Muscle of leg (tissue), 11 donors: ENCODE measurements around the gene WWOX. TPM values are rescaled to one million over a fixed set of nuclear protein-coding genes. Genes with fewer than 3 reads are reported as not detected.
"Not testable (repeated sequence)": the region's sequence is repeated elsewhere in the genome, so short reads cannot be mapped to it uniquely, and the experiment has no call there.

ENCODE experiments used
- DNase-seq: peaks from one replicate; pipeline ENCODE4 v3.0.0; 2013
- H3K27ac ChIP-seq: one replicate; pipeline ENCODE4 v1.5.1; 2013; ENCODE audit warnings: mild to moderate bottlenecking, low read length, control low read depth
- H3K27me3 ChIP-seq: one replicate; pipeline ENCODE4 v1.6.1; 2013; ENCODE audit warnings: low read length; ENCODE audit not compliant: control insufficient read depth, insufficient read depth
- H3K36me3 ChIP-seq: one replicate; pipeline ENCODE4 v1.6.1; 2013; ENCODE audit warnings: low read length; ENCODE audit not compliant: control insufficient read depth, insufficient read depth
- H3K4me1 ChIP-seq: one replicate; pipeline ENCODE4 v1.6.1; 2013; ENCODE audit warnings: low read length; ENCODE audit not compliant: control insufficient read depth, insufficient read depth
- H3K4me3 ChIP-seq: one replicate; pipeline ENCODE4 v1.5.1; 2013; ENCODE audit warnings: low read length, control low read depth
- H3K9me3 ChIP-seq: replicated peaks from 2 replicates; pipeline ENCODE4 v1.6.1; 2013; ENCODE audit warnings: low read depth, low read length; ENCODE audit not compliant: control insufficient read depth
- WGBS: methylation state at CpG from one replicate; pipeline ENCODE4 v1.1.5; 2013; ENCODE audit warnings: missing lambda C conversion rate; ENCODE audit not compliant: insufficient coverage; 5-methylcytosine and 5-hydroxymethylcytosine counted together
- polyA plus RNA-seq, 8 donors: library from polyadenylated mRNA; unstranded; fragments of 120-200 nt; gene quantifications; one replicate each; pipeline versions ENCODE4 v1.2.1 to v1.2.3, GENCODE V29; 2013; ENCODE audit warnings: inconsistent platforms in 1 of 8, low replicate concordance in 1 of 8; ENCODE audit not compliant: insufficient read length in 8 of 8, insufficient read depth in 1 of 8
- total RNA-seq: library from RNA; stranded (reverse); fragments of 120-200 nt; gene quantifications from one replicate; pipeline ENCODE4 v1.2.4, GENCODE V29; 2013

The WWOX gene
- total and polyA plus RNA-seq, 9 donors, result 8.1 to 15.8 (median 12.2) TPM

DNA sequence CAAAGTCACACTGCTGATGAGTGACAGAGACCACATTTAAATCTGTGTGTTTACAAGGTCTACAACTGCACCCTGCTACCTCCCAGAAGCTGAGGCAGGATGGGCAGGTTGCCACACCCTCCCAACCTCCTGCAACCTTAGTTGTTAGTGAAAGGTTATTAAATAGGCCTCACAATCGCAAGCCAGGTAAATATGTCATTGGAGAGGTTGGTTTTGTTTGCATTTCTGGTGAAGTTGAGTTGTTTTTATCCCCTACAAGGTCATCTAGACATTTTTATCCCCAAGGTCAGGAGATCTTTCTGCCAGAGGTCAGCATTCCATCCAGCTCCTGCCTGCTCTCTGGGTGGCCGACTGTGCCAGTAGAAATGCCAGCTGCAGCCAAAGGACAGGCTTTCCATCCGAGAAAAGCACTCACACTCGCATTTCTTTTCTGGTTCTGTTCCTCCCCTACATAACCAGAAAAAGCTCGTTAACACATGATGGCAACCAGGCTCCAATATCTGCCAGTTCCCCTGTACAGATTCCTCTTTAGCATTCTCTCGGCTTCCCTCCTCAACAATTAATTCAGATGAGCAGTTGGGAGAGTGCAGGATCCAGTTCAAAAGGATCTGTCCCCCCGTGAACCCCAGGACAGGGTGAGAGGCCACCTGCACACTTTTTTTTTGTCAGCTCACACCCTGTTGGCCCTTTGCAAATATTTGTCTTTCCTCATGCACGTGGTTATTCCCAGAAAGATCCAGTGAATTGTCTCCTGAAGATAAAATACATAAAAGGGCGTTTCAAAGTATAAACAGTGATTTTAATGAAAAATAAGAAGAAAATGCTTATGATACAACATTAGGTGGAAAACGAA lies 938.3 kb downstream of the WWOX start:
- Histone ChIP-seq H3K27me3 (no peaks in the 10 kb centered on the region), H3K36me3 (no peaks in the 10 kb centered on the region), H3K27ac (no peak overlapping the region), H3K4me3 (no peak overlapping the region), H3K4me1 (peaks cover 7% of the 10 kb centered on the region), H3K9me3 (peaks cover 4% of the 10 kb centered on the region)
- DNase-seq, result no peak
- WGBS, result 70% methylated on average over 3 of the region's 10 CpGs

DNA sequence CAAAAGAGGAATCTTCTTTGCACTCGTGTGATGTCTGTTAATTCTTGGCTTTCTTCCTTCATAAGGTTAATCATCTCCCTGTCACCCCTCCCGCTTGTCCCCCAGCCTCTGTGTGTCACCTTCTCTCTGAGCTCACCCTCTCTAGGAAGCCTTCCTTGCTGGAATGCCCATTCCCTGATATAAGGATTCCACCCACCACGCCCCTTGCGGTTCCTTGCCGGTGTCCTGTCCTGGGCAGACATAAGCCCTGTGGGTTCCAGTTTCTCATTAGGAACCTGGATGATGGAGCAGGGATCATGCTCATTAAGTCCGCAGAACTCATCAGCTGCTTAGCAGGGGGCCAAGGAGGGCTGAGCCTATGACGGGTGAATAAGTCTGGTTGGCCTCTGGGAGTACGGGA lies 941.8 kb downstream of the WWOX start:
- H3K4me1 ChIP-seq, result peaks cover 7% of the 10 kb centered on the region
- DNase-seq, result no peak
- H3K9me3 ChIP-seq, result no peaks in the 10 kb centered on the region
- H3K36me3 ChIP-seq, result no peaks in the 10 kb centered on the region
- 84% methylated on average over 6 of the region's 8 CpGs for WGBS
- no peak overlapping the region for H3K27ac ChIP-seq
- H3K27me3 ChIP-seq, result no peaks in the 10 kb centered on the region
- no peak overlapping the region for H3K4me3 ChIP-seq

- Histone ChIP-seq H3K4me1 (peaks cover 7% of the 10 kb centered on the region), H3K36me3 (no peaks in the 10 kb centered on the region)
- no CpG with 5 or more reads among the region's 2 CpGs for WGBS
Observed at GRCh38 chr16:79042141-79042540, 942.7 kb downstream of the WWOX start.

GRCh38 chr16:79042886-79043285 lies 943.4 kb downstream of the WWOX start:
- WGBS, result 80% methylated on average over 1 of the region's 3 CpGs
- no peak overlapping the region for H3K27ac ChIP-seq
- peaks cover 2% of the 10 kb centered on the region for H3K4me1 ChIP-seq
- no peaks in the 10 kb centered on the region for H3K36me3 ChIP-seq
- no peak for DNase-seq
- no peaks in the 10 kb centered on the region for H3K9me3 ChIP-seq
- H3K4me3 ChIP-seq, result no peak overlapping the region
- no peaks in the 10 kb centered on the region for H3K27me3 ChIP-seq

More at GRCh38 chr16:79042141-79042540, 942.7 kb downstream of the WWOX start:
- DNase-seq, result no peak
- Histone ChIP-seq H3K9me3 (no peaks in the 10 kb centered on the region), H3K27ac (no peak overlapping the region), H3K4me3 (no peak overlapping the region), H3K27me3 (no peaks in the 10 kb centered on the region)

GRCh38 chr16:79045191-79045590 lies 945.7 kb downstream of the WWOX start:
- no peaks in the 10 kb centered on the region for H3K27me3 ChIP-seq
- H3K4me1 ChIP-seq, result no peaks in the 10 kb centered on the region
- no peaks in the 10 kb centered on the region for H3K36me3 ChIP-seq
- peak; percentile 16 for DNase-seq
- H3K4me3 ChIP-seq, result no peak overlapping the region
- no CpG with 5 or more reads among the region's 2 CpGs for WGBS
- no peak overlapping the region for H3K27ac ChIP-seq
- H3K9me3 ChIP-seq, result no peaks in the 10 kb centered on the region

DNA sequence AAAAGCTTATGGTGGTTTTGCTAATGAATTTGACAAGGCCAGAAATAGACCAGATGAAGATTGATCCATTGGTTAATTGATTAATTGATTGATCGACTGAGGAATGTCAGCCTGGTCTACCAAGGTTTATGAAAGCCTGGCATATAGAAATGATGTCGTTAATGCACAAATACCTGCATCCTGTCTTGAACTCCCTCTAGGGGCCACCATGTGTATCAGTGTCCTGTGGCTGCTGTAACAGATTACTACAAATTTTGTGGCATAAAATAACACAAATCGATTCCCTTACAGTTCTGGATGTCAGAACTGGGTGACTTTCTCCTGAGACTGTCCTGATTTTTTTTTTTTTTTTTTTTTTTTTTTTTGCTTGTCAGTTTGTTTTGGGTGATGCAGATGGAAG lies 947.9 kb downstream of the WWOX start:
- Histone ChIP-seq H3K4me1 (no peaks in the 10 kb centered on the region), H3K9me3 (no peaks in the 10 kb centered on the region), H3K27ac (no peak overlapping the region), H3K27me3 (no peaks in the 10 kb centered on the region), H3K4me3 (no peak overlapping the region), H3K36me3 (no peaks in the 10 kb centered on the region)
- WGBS, result no CpG with 5 or more reads among the region's 3 CpGs
- no peak for DNase-seq

GRCh38 chr16:79049040-79049439 lies 949.6 kb downstream of the WWOX start:
- Histone ChIP-seq H3K4me3 (no peak overlapping the region), H3K27ac (no peak overlapping the region), H3K4me1 (no peaks in the 10 kb centered on the region), H3K36me3 (no peaks in the 10 kb centered on the region), H3K27me3 (no peaks in the 10 kb centered on the region), H3K9me3 (no peaks in the 10 kb centered on the region)
- 92% methylated on average over 5 of the region's 6 CpGs for WGBS
- DNase-seq, result no peak

DNA sequence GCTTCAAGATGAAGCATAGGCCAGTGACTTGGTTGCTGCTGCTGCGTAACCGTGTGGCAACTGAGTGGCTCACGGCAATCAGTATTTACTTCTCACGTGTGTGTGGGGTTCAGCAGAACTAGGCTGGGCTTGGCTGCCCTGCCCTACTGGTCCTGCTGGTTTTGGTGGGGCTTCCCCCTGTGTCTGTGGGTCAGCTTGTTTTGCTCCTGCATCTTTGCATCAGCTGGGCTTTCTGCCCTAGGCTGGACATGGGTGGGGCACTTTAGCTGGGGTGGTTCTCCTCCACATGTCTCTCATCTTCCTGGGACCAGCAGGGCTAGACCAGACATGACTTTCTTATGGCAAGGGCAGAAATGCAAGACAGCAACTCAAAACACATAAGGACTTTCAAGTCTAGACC lies 950.6 kb downstream of the WWOX start:
- Histone ChIP-seq H3K27me3 (no peaks in the 10 kb centered on the region), H3K36me3 (no peaks in the 10 kb centered on the region), H3K4me1 (no peaks in the 10 kb centered on the region), H3K9me3 (no peaks in the 10 kb centered on the region), H3K27ac (no peak overlapping the region), H3K4me3 (no peak overlapping the region)
- no peak for DNase-seq
- 93% methylated on average over 4 of the region's 4 CpGs for WGBS

DNA sequence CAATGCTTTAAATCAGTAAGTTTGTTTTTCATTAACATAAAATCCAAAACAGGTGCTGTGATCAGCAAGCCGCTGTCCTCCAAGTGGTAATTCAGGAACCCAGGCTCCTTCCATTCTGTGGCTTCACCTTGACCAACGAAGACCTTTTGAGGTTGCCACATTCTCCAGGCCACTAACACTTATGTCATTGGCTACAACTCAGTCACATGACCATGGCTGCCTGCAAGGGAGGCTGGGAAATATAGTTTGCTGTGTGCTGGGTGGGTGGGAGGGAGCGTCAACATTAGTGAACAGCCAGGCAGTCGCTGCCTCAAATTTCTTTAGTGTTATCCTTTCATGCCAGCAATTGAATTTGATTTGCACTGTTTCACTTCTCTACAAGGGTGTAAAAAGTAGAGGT lies 951.9 kb downstream of the WWOX start:
- Histone ChIP-seq H3K36me3 (no peaks in the 10 kb centered on the region), H3K4me1 (no peaks in the 10 kb centered on the region), H3K27ac (no peak overlapping the region), H3K9me3 (no peaks in the 10 kb centered on the region), H3K27me3 (no peaks in the 10 kb centered on the region), H3K4me3 (no peak overlapping the region)
- DNase-seq, result no peak
- 100% methylated on average over 1 of the region's 4 CpGs for WGBS

DNA sequence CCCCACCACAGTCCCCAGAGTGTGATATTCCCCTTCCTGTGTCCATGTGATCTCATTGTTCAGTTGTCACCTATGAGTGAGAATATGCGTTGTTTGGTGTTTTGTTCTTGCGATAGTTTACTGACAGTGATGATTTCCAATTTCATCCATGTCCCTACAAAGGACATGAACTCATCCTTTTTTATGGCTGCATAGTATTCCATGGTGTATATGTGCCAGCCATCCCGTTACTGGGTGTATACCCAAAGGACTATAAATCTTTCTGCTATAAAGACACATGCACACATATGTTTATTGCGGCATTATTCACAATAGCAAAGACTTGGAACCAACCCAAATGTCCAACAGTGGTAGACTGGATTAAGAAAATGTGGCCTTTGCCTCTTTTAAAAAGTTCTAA lies 952.7 kb downstream of the WWOX start:
- DNase-seq, H3K36me3 ChIP-seq, H3K4me1 ChIP-seq, H3K9me3 ChIP-seq, H3K27me3 ChIP-seq, H3K27ac ChIP-seq, H3K4me3 ChIP-seq: not testable (repeated sequence)
- WGBS, result no CpG with 5 or more reads among the region's 4 CpGs
